Epithelial cell of esophagus (primary cell): ENCODE data around the gene ZGPAT.

Source experiments
- DNase-seq: peaks from one replicate; pipeline ENCODE4 v3.0.0; 2010; ENCODE audit warnings: low read depth
- H3K4me3 ChIP-seq: 2 replicates; pipeline ENCODE4 v1.5.1; 2011; ENCODE audit warnings: mild to moderate bottlenecking, low read length, control low read depth
- CTCF ChIP-seq: IDR thresholded peaks from 2 replicates; pipeline ENCODE4 v1.5.1; 2011; ENCODE audit warnings: low read depth, mild to moderate bottlenecking, low read length, control low read depth, inconsistent platforms; ENCODE audit not compliant: insufficient read depth; ENCODE audit errors: missing control alignments

ZGPAT gene

GRCh38 chr20:63694584-63695423 is 13.0 kb upstream of the ZGPAT start:
- no peak overlapping the region for H3K4me3 ChIP-seq
- no peak for TF ChIP-seq CTCF
- DNase-seq, result peak; percentile 39

- H3K4me3 ChIP-seq, result no peak overlapping the region
- TF ChIP-seq CTCF, result no peak
- DNase-seq, result no peak
Measured at GRCh38 chr20:63695424-63696305, 12.2 kb upstream of the ZGPAT start.

GRCh38 chr20:63696306-63696627 is 11.6 kb upstream of the ZGPAT start:
- H3K4me3 ChIP-seq, result no peak overlapping the region
- peak; percentile 75 for DNase-seq
- no peak for TF ChIP-seq CTCF

DNA sequence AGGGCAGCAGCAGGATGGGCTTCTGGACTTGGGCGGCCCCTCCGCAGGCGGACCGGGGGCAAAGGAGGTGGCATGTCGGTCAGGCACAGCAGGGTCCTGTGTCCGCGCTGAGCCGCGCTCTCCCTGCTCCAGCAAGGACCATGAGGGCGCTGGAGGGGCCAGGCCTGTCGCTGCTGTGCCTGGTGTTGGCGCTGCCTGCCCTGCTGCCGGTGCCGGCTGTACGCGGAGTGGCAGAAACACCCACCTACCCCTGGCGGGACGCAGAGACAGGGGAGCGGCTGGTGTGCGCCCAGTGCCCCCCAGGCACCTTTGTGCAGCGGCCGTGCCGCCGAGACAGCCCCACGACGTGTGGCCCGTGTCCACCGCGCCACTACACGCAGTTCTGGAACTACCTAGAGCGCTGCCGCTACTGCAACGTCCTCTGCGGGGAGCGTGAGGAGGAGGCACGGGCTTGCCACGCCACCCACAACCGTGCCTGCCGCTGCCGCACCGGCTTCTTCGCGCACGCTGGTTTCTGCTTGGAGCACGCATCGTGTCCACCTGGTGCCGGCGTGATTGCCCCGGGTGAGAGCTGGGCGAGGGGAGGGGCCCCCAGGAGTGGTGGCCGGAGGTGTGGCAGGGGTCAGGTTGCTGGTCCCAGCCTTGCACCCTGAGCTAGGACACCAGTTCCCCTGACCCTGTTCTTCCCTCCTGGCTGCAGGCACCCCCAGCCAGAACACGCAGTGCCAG is 11.0 kb upstream of the ZGPAT start, which contains the start of gene TNFRSF6B:
Gene TNFRSF6B, plus strand, starts transcription at position 25 of the 729 bp plus-strand sequence. Its CDS starts 116 bp downstream, at position 141.
- no peak for TF ChIP-seq CTCF
- DNase-seq, result peak; percentile 28
- peak within 1 kb of the TSS; percentile 22 for H3K4me3 ChIP-seq

GRCh38 chr20:63697357-63697867 is 10.4 kb upstream of the ZGPAT start:
- DNase-seq, result no peak
- TF ChIP-seq CTCF, result no peak
- no peak overlapping the region for H3K4me3 ChIP-seq

GRCh38 chr20:63697868-63698545 is 9.8 kb upstream of the ZGPAT start:
- peak; percentile 27 for DNase-seq
- no peak for TF ChIP-seq CTCF
- no peak overlapping the region for H3K4me3 ChIP-seq
